HL-60 (cell line): Measurements from ENCODE around the gene ATP8A1.
"Not testable (repeated sequence)": the region's sequence is repeated elsewhere in the genome, so short reads cannot be mapped to it uniquely, and the experiment has no call there.

Source experiments
- DNase-seq, 2 experiments: peaks; one replicate each; pipeline ENCODE4 v3.0.0-alpha.2; 2010 to 2020; ENCODE audit warnings: low read depth in 1 of 2, low spot score in 1 of 2
- H3K27ac ChIP-seq: fragments of 250-450 bp; sonication (Bioruptor Pico); replicated peaks from 2 replicates; pipeline ENCODE4 v1.5.1; 2020; ENCODE audit warnings: mild to moderate bottlenecking, moderate library complexity
- H3K27me3 ChIP-seq: fragments of 250-450 bp; sonication (Bioruptor Pico); 2 replicates; pipeline ENCODE4 v1.5.1; 2021; ENCODE audit warnings: mild to moderate bottlenecking, moderate library complexity; ENCODE audit not compliant: insufficient read depth, poor library complexity, severe bottlenecking
- H3K4me3 ChIP-seq: replicated peaks from 2 replicates; pipeline ENCODE4 v1.5.1; 2011; ENCODE audit warnings: mild to moderate bottlenecking, control low read depth, low read length; ENCODE audit not compliant: insufficient read depth
- CTCF ChIP-seq: IDR thresholded peaks from one replicate; pipeline ENCODE4 v1.5.1; 2011; ENCODE audit warnings: low read length, control low read depth, inconsistent platforms; ENCODE audit not compliant: insufficient read depth
- GABPA ChIP-seq: IDR thresholded peaks from 2 replicates; pipeline ENCODE4 v1.6.1; 2012; ENCODE audit warnings: low read depth
- POLR2AphosphoS5 ChIP-seq: IDR thresholded peaks from 2 replicates; pipeline ENCODE4 v1.6.1; 2012; ENCODE audit warnings: low read depth
- REST ChIP-seq: IDR thresholded peaks from 2 replicates; pipeline ENCODE4 v1.6.1; 2012; ENCODE audit warnings: low read depth; ENCODE audit not compliant: insufficient replicate concordance
- SPI1 ChIP-seq: IDR thresholded peaks from 2 replicates; pipeline ENCODE4 v1.6.1; 2012; ENCODE audit warnings: low read depth, mild to moderate bottlenecking, borderline replicate concordance

Gene ATP8A1

GRCh38 chr4:42381666-42382065, 275.2 kb downstream of the ATP8A1 start:
- H3K27me3 ChIP-seq: no peaks in the 10 kb centered on the region
- H3K27ac ChIP-seq: no peak overlapping the region
- DNase-seq: no peak
- TF ChIP-seq CTCF (no peak), SPI1 (no peak), REST (no peak), GABPA (no peak), POLR2AphosphoS5 (no peak)
- no peak overlapping the region for H3K4me3 ChIP-seq

GRCh38 chr4:42377497-42377896, 279.4 kb downstream of the ATP8A1 start:
- no peak for DNase-seq
- TF ChIP-seq CTCF (no peak), SPI1 (no peak), REST (no peak), POLR2AphosphoS5 (no peak), GABPA (no peak)
- H3K4me3 ChIP-seq: no peak overlapping the region

GRCh38 chr4:42372303-42372702, 284.6 kb downstream of the ATP8A1 start:
- not testable (repeated sequence) for H3K4me3 ChIP-seq, H3K27me3 ChIP-seq, DNase-seq, H3K27ac ChIP-seq

More at GRCh38 chr4:42377497-42377896, 279.4 kb downstream of the ATP8A1 start:
- Histone ChIP-seq H3K27me3 (no peaks in the 10 kb centered on the region), H3K27ac (no peak overlapping the region)

GRCh38 chr4:42371305-42372252, 285.3 kb downstream of the ATP8A1 start:
- no peaks in the 10 kb centered on the region for H3K27me3 ChIP-seq
- no peak overlapping the region for H3K4me3 ChIP-seq
- no peak for TF ChIP-seq SPI1
- TF ChIP-seq GABPA: no peak
- TF ChIP-seq POLR2AphosphoS5: no peak
- TF ChIP-seq REST: no peak
- peak; percentile 3 to 5 for DNase-seq
- no peak overlapping the region for H3K27ac ChIP-seq
